ENCODE measurements around the gene TTLL13.
"Not testable (repeated sequence)": the region's sequence is repeated elsewhere in the genome, so short reads cannot be mapped to it uniquely, and the experiment has no call there.

The TTLL13 gene

DNA sequence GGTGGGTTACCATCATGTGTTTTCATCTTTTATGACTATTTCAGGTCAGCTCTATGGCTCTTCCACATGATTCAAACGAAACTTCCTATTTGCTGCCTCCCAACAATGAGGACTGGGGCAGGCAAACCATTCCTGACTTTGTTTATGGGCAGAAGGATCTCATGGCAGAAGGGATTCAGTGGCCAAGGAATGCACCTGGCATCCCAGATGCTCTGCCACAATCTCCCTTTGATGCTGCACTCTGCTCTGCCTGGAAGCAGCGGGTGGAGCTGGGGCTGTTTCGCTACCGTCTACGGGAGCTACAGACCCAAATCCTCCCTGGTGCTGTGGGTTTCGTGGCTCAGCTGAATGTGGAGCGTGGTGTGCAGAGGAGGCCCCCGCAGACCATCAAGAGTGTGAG lies 8.5 kb upstream of the TTLL13 start:
- no peak for DNase-seq (ENCODE audit: low spot score)
- TF ChIP-seq, protein P1, sequence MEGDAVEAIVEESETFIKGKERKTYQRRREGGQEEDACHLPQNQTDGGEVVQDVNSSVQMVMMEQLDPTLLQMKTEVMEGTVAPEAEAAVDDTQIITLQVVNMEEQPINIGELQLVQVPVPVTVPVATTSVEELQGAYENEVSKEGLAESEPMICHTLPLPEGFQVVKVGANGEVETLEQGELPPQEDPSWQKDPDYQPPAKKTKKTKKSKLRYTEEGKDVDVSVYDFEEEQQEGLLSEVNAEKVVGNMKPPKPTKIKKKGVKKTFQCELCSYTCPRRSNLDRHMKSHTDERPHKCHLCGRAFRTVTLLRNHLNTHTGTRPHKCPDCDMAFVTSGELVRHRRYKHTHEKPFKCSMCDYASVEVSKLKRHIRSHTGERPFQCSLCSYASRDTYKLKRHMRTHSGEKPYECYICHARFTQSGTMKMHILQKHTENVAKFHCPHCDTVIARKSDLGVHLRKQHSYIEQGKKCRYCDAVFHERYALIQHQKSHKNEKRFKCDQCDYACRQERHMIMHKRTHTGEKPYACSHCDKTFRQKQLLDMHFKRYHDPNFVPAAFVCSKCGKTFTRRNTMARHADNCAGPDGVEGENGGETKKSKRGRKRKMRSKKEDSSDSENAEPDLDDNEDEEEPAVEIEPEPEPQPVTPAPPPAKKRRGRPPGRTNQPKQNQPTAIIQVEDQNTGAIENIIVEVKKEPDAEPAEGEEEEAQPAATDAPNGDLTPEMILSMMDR (conservative IDR thresholded peaks at IDR 0.05; ENCODE audit: low read depth), result no peak
- peak overlapping the region; percentile 18 for H3K27ac ChIP-seq
- ChIA-PET POLR2A (ENCODE audit: low non-redundant PET) (no interaction called here), CTCF (no interaction called here)

DNA sequence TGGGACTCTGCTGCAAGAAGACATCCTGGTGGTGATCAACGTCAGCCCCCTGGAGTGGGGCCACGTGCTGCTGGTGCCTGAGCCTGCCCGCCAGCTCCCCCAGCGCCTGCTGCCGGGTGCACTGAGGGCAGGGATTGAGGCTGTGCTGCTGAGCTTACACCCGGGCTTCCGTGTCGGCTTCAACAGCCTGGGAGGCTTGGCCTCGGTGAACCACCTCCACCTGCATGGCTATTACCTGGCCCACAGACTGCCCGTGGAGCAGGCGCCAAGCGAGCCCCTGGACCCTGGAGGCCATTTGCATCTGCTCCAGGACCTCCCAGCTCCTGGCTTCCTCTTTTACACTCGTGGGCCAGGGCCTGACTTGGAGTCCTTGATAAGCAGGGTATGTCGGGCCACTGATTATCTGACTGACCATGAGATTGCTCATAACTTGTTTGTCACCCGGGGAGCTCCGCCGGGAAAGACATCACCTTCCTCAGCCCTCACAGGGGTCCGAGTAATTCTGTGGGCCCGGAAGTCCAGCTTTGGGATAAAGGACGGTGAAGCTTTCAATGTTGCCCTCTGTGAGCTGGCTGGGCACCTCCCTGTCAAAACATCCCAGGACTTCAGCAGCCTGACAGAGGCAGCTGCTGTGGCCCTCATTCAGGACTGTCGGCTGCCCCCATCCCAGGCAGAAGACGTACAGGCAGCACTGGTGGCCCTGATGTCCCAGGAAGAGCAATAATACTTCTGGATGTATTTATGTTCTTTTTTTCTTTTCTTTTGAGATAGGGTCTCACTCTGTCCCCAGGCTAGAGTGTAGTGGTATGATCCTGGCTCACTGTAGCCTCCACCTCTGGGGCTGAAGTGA lies 7.8 kb upstream of the TTLL13 start:
- DNase-seq (ENCODE audit: low spot score), result no peak
- ChIA-PET POLR2A (ENCODE audit: low non-redundant PET) (no interaction called here), CTCF (interaction anchor here (0.8 kb wide), 1 partner anchor 67 kb away, joined by 3 read pairs; no protein-coding TSS in a partner anchor)
- peak overlapping the region; percentile 18 for H3K27ac ChIP-seq
- TF ChIP-seq, protein P1 (conservative IDR thresholded peaks at IDR 0.05; ENCODE audit: low read depth), result no peak

DNA sequence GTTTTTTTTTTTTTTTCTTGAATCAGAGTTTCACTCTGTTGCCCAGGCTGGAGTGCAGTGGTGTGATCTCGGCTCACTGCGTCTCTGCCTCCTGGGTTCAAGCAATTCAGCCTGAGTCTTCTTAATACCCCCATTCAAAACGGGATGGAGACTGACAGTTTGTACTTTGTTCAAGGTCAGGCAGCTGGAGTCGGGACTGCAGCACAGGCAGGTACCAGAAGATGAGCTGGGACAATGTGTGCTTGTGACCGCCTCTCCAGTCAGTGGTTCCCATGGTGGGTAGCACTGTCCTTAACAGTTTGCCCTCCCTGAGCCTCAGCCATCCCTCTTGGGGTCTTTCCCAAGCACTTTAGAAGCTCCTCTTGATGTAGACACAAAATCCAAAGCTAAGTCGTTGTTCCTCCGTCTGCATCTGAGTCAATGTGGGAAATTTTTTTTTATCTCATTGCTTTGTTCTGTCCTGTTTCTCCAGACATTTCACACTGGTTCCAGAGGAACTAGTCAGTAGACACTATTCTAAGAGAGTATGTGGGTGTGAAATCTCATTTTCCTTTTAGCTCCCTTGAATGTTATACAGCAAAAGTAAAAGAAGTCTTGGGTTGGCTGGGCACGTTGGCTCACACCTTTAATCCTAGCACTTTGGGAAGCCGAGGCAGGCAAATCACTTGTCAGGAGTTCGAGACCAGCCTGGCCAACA lies 5.3 kb upstream of the TTLL13 start:
- TF ChIP-seq, protein P1 (conservative IDR thresholded peaks at IDR 0.05; ENCODE audit: low read depth), result no peak
- ChIA-PET POLR2A (ENCODE audit: low non-redundant PET) (interaction anchor here (0.7 kb wide), 1 partner anchor 10 kb away, joined by 3 read pairs; the partner anchor contains the start of gene GDPGP1), CTCF (interaction anchor here (0.6 to 0.7 kb wide), 4 partner anchors 9 to 71 kb away, joined by 3 to 6 read pairs (median 5); no protein-coding TSS in a partner anchor)
- DNase-seq (ENCODE audit: low spot score), result no peak
- no peak overlapping the region for H3K27ac ChIP-seq

DNA sequence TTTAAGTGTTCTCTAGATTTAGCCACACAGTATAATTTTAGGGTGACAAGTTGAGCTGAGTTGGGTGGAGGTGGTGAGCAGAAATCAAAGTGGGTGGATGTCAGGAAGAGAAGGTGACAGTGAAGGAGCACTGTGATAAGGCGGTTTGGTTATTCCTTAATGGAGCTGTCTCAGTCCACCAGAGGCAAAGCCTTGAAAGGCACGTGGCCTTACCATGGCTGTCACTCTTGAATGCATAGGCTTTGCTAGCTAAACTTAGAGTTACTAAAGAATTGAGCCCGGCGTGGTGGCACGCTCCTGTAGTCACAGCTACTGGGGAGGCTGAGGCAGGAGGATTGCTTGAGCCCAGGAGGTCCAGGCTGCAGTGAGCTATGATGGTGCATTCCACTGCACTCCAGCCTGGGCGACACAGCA lies 560 bp upstream of the TTLL13 start:
- no peak for DNase-seq (ENCODE audit: low spot score)
- H3K27ac ChIP-seq, result peak overlapping the region; percentile 50
- TF ChIP-seq, protein P1 (conservative IDR thresholded peaks at IDR 0.05; ENCODE audit: low read depth), result no peak
- POLR2A ChIA-PET (ENCODE audit: low non-redundant PET), result interaction anchor here (0.5 kb wide), 1 partner anchor 67 kb away, joined by 3 read pairs; no protein-coding TSS in a partner anchor
- CTCF ChIA-PET, result interaction anchor here (0.5 to 1.2 kb wide), 2 partner anchors 45 to 445 kb away, joined by 3 to 10 read pairs; no protein-coding TSS in a partner anchor

GRCh38 chr15:90257776-90258175 lies 8.4 kb downstream of the TTLL13 start:
- ChIA-PET CTCF (no interaction called here), POLR2A (ENCODE audit: low non-redundant PET) (no interaction called here)
- H3K27ac ChIP-seq, result no peak overlapping the region
- TF ChIP-seq, protein P1 (conservative IDR thresholded peaks at IDR 0.05; ENCODE audit: low read depth), result no peak
- DNase-seq (ENCODE audit: low spot score), result no peak

- CTCF ChIA-PET, result no interaction called here
- no peak overlapping the region for H3K27ac ChIP-seq
- POLR2A ChIA-PET (ENCODE audit: low non-redundant PET), result no interaction called here
- TF ChIP-seq, protein P1 (conservative IDR thresholded peaks at IDR 0.05; ENCODE audit: low read depth), result no peak
- no peak for DNase-seq (ENCODE audit: low spot score)
Measured at GRCh38 chr15:90259524-90259923, 10.2 kb downstream of the TTLL13 start.

DNA sequence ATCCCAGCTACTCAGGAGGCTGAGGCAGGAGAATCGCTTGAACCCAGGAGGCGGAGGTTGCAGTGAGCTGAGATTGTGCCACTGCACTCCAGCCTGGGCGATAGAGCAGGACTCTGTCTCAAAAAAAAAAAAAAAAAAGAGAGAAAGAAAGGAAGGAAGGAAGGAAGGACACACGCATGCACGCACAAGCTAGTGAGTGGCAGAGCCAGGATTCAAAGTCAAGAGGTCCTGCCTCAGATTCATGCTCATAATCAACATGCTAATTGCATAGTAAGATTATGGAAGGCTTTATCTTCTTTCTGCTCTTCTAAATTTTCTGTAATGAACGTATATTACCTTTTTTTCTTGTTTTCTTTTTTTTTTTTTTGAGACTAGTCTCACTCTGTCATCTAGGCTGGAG lies 11.4 kb downstream of the TTLL13 start:
- H3K27ac ChIP-seq; DNase-seq (ENCODE audit: low spot score); CTCF ChIA-PET: not testable (repeated sequence)
- POLR2A ChIA-PET (ENCODE audit: low non-redundant PET), result interaction anchor here (2.0 kb wide), 1 partner anchor 27 kb away, joined by 7 read pairs; the partner anchor contains the start of genes CIB1 and GDPGP1
